ENCODE data around the gene SLC7A1. TPM values are rescaled to one million over a fixed set of nuclear protein-coding genes. Genes with fewer than 3 reads are reported as not detected.

The SLC7A1 gene
- total and polyA plus RNA-seq, 2 donors (not counting 1 experiment from before 2014, with no cell fraction given): 15.4 to 26.6 TPM

DNA sequence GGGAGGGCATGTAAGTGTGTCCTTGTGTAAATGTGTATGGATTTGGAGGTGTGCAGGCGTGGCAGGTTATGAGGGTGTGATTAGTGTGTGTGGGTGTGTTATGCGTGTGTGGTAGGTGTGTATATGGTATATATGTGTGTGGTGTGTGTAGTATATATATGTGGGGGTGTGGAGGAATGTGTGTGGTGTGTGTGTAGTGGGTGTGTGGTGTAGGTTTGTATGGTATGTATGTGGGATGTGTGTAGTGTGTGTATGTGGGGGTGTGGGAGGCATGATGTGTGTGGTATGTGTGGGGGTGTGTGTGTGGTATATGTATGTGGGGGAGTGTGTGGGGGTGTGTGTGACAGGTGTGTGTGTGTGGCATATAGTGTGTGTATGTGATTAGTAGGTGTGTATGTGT, 104.2 kb downstream of the SLC7A1 start:
- Histone ChIP-seq H3K27ac (ENCODE audit: insufficient read depth, low read length) (no peak overlapping the region), H3K4me1 (ENCODE audit: control insufficient read depth, extremely low read depth, insufficient read depth, low read length) (no peaks in the 10 kb centered on the region), H3K4me3 (replicated peaks in 1 of 4; ENCODE audit: control extremely low read depth in 1 of 4, insufficient read depth in 1 of 4, low read depth in 3 of 4, low read length in 4 of 4) (no peak overlapping the region), H3K9me3 (ENCODE audit: control insufficient read depth, insufficient read depth, low read depth, low read length) (no peaks in the 10 kb centered on the region), H4K20me1 (ENCODE audit: control insufficient read depth, extremely low read depth, insufficient read depth, low read length) (no peaks in the 10 kb centered on the region), H3K36me3 (ENCODE audit: control insufficient read depth, insufficient read depth, low read length) (no peaks in the 10 kb centered on the region), H3K79me2 (ENCODE audit: control insufficient read depth, insufficient read depth, low read length) (no peaks in the 10 kb centered on the region), H3K4me2 (ENCODE audit: extremely low read depth, insufficient read depth, low read length) (no peak overlapping the region), H3K9ac (ENCODE audit: insufficient read depth, low read length) (no peak overlapping the region), H2AFZ (ENCODE audit: low read length) (no peak overlapping the region), H3K27me3 (ENCODE audit: control insufficient read depth, insufficient read depth, low read length) (peaks cover 3% of the 10 kb centered on the region)
- DNase-seq (ENCODE audit: low read depth in 2 of 2): no peak
- no peak for TF ChIP-seq EZH2 (IDR thresholded peaks at IDR 0.05; ENCODE audit: low read length, missing control alignments)
- TF ChIP-seq, protein P1, sequence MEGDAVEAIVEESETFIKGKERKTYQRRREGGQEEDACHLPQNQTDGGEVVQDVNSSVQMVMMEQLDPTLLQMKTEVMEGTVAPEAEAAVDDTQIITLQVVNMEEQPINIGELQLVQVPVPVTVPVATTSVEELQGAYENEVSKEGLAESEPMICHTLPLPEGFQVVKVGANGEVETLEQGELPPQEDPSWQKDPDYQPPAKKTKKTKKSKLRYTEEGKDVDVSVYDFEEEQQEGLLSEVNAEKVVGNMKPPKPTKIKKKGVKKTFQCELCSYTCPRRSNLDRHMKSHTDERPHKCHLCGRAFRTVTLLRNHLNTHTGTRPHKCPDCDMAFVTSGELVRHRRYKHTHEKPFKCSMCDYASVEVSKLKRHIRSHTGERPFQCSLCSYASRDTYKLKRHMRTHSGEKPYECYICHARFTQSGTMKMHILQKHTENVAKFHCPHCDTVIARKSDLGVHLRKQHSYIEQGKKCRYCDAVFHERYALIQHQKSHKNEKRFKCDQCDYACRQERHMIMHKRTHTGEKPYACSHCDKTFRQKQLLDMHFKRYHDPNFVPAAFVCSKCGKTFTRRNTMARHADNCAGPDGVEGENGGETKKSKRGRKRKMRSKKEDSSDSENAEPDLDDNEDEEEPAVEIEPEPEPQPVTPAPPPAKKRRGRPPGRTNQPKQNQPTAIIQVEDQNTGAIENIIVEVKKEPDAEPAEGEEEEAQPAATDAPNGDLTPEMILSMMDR (conservative IDR thresholded peaks at IDR 0.05 in 1 of 2, IDR thresholded peaks at IDR 0.05 in 1 of 2; ENCODE audit: low read depth in 1 of 2, low read length in 2 of 2): no peak

- Histone ChIP-seq H4K20me1 (ENCODE audit: control insufficient read depth, extremely low read depth, insufficient read depth, low read length) (no peaks in the 10 kb centered on the region), H3K36me3 (ENCODE audit: control insufficient read depth, insufficient read depth, low read length) (no peaks in the 10 kb centered on the region), H2AFZ (ENCODE audit: low read length) (no peak overlapping the region), H3K27me3 (ENCODE audit: control insufficient read depth, insufficient read depth, low read length) (peaks cover 3% of the 10 kb centered on the region), H3K9me3 (ENCODE audit: control insufficient read depth, insufficient read depth, low read depth, low read length) (no peaks in the 10 kb centered on the region), H3K4me1 (ENCODE audit: control insufficient read depth, extremely low read depth, insufficient read depth, low read length) (no peaks in the 10 kb centered on the region), H3K4me3 (replicated peaks in 1 of 4; ENCODE audit: control extremely low read depth in 1 of 4, insufficient read depth in 1 of 4, low read depth in 3 of 4, low read length in 4 of 4) (no peak overlapping the region), H3K27ac (ENCODE audit: insufficient read depth, low read length) (no peak overlapping the region), H3K9ac (ENCODE audit: insufficient read depth, low read length) (no peak overlapping the region), H3K4me2 (ENCODE audit: extremely low read depth, insufficient read depth, low read length) (no peak overlapping the region), H3K79me2 (ENCODE audit: control insufficient read depth, insufficient read depth, low read length) (no peaks in the 10 kb centered on the region)
- TF ChIP-seq, protein P1 (conservative IDR thresholded peaks at IDR 0.05 in 1 of 2, IDR thresholded peaks at IDR 0.05 in 1 of 2; ENCODE audit: low read depth in 1 of 2, low read length in 2 of 2): no peak
- TF ChIP-seq EZH2 (IDR thresholded peaks at IDR 0.05; ENCODE audit: low read length, missing control alignments): no peak
- no peak for DNase-seq (ENCODE audit: low read depth in 2 of 2)
These were observed 105.0 kb downstream of the SLC7A1 start for GRCh38 chr13:29490561-29490885.

GRCh38 chr13:29489650-29490560, 105.6 kb downstream of the SLC7A1 start:
- Histone ChIP-seq H3K36me3 (ENCODE audit: control insufficient read depth, insufficient read depth, low read length) (no peaks in the 10 kb centered on the region), H3K27me3 (ENCODE audit: control insufficient read depth, insufficient read depth, low read length) (peaks cover 3% of the 10 kb centered on the region), H3K4me2 (ENCODE audit: extremely low read depth, insufficient read depth, low read length) (no peak overlapping the region), H3K4me1 (ENCODE audit: control insufficient read depth, extremely low read depth, insufficient read depth, low read length) (no peaks in the 10 kb centered on the region), H3K27ac (ENCODE audit: insufficient read depth, low read length) (no peak overlapping the region), H3K9ac (ENCODE audit: insufficient read depth, low read length) (no peak overlapping the region), H3K4me3 (replicated peaks in 1 of 4; ENCODE audit: control extremely low read depth in 1 of 4, insufficient read depth in 1 of 4, low read depth in 3 of 4, low read length in 4 of 4) (no peak overlapping the region), H3K9me3 (ENCODE audit: control insufficient read depth, insufficient read depth, low read depth, low read length) (no peaks in the 10 kb centered on the region), H4K20me1 (ENCODE audit: control insufficient read depth, extremely low read depth, insufficient read depth, low read length) (no peaks in the 10 kb centered on the region), H2AFZ (ENCODE audit: low read length) (no peak overlapping the region), H3K79me2 (ENCODE audit: control insufficient read depth, insufficient read depth, low read length) (no peaks in the 10 kb centered on the region)
- no peak for DNase-seq (ENCODE audit: low read depth in 2 of 2)
- no peak for TF ChIP-seq EZH2 (IDR thresholded peaks at IDR 0.05; ENCODE audit: low read length, missing control alignments)
- TF ChIP-seq, protein P1 (conservative IDR thresholded peaks at IDR 0.05 in 1 of 2, IDR thresholded peaks at IDR 0.05 in 1 of 2; ENCODE audit: low read depth in 1 of 2, low read length in 2 of 2): no peak

Data from fibroblast of lung (primary cell).